DOHH2 (cell line): ENCODE measurements around the gene HSD11B1L.

Experiments
- EZH2phosphoT487 ChIP-seq: fragments of 200-600 bp; sonication (generic); IDR thresholded peaks from 2 replicates; pipeline ENCODE4 v1.6.1; 2017; ENCODE audit warnings: borderline replicate concordance, mild to moderate bottlenecking, antibody characterized with exemption, low read length, moderate library complexity, mixed read lengths
- TF ChIP-seq, protein P1 (sequence below): fragments of 200-600 bp; sonication (generic); IDR thresholded peaks from one replicate; pipeline ENCODE4 v1.5.1; 2014; ENCODE audit warnings: antibody characterized with exemption, mild to moderate bottlenecking, low read depth, low read length; ENCODE audit not compliant: poor library complexity, severe bottlenecking

GRCh38 chr19:5703819-5704818 lies 23.3 kb downstream of the HSD11B1L start:
- TF ChIP-seq, protein P1, sequence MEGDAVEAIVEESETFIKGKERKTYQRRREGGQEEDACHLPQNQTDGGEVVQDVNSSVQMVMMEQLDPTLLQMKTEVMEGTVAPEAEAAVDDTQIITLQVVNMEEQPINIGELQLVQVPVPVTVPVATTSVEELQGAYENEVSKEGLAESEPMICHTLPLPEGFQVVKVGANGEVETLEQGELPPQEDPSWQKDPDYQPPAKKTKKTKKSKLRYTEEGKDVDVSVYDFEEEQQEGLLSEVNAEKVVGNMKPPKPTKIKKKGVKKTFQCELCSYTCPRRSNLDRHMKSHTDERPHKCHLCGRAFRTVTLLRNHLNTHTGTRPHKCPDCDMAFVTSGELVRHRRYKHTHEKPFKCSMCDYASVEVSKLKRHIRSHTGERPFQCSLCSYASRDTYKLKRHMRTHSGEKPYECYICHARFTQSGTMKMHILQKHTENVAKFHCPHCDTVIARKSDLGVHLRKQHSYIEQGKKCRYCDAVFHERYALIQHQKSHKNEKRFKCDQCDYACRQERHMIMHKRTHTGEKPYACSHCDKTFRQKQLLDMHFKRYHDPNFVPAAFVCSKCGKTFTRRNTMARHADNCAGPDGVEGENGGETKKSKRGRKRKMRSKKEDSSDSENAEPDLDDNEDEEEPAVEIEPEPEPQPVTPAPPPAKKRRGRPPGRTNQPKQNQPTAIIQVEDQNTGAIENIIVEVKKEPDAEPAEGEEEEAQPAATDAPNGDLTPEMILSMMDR: no peak
- TF ChIP-seq EZH2phosphoT487: no peak
